Mucosa of stomach (tissue), 1 donor: ENCODE data around the gene PRR19.

Source experiments
- H3K27me3 ChIP-seq: one replicate; pipeline ENCODE4 v1.7.0; 2013; ENCODE audit warnings: mild to moderate bottlenecking, low read length; ENCODE audit not compliant: control insufficient read depth, insufficient read depth
- H3K36me3 ChIP-seq: one replicate; pipeline ENCODE4 v1.7.0; 2013; ENCODE audit warnings: low read length; ENCODE audit not compliant: control insufficient read depth, insufficient read depth
- H3K4me1 ChIP-seq: one replicate; pipeline ENCODE4 v1.7.0; 2013; ENCODE audit warnings: mild to moderate bottlenecking, low read length; ENCODE audit not compliant: control insufficient read depth, insufficient read depth
- H3K4me3 ChIP-seq: one replicate; pipeline ENCODE4 v1.7.0; 2013; ENCODE audit warnings: low read length
- H3K9ac ChIP-seq: one replicate; pipeline ENCODE4 v1.7.0; 2013; ENCODE audit warnings: mild to moderate bottlenecking, low read length, moderate library complexity
- H3K9me3 ChIP-seq: one replicate; pipeline ENCODE4 v1.7.0; 2013; ENCODE audit warnings: mild to moderate bottlenecking, low read length, moderate library complexity; ENCODE audit not compliant: control insufficient read depth
- donor health status: Pancreatic carcinoma.

Gene PRR19

GRCh38 chr19:42287827-42288107 lies 14.2 kb upstream of the PRR19 start:
- Histone ChIP-seq H3K9me3 (no peaks in the 10 kb centered on the region), H3K4me3 (no peak overlapping the region), H3K36me3 (peaks cover 11% of the 10 kb centered on the region), H3K27me3 (no peaks in the 10 kb centered on the region), H3K9ac (no peak overlapping the region), H3K4me1 (peaks cover 26% of the 10 kb centered on the region)

GRCh38 chr19:42288387-42288786 lies 13.5 kb upstream of the PRR19 start:
- Histone ChIP-seq H3K36me3 (peaks cover 11% of the 10 kb centered on the region), H3K9me3 (no peaks in the 10 kb centered on the region), H3K27me3 (no peaks in the 10 kb centered on the region), H3K4me1 (peaks cover 20% of the 10 kb centered on the region), H3K9ac (no peak overlapping the region), H3K4me3 (no peak overlapping the region)

- H3K4me1 ChIP-seq: peaks cover 19% of the 10 kb centered on the region
- H3K9me3 ChIP-seq: no peaks in the 10 kb centered on the region
- H3K4me3 ChIP-seq: no peak overlapping the region
- H3K36me3 ChIP-seq: peaks cover 11% of the 10 kb centered on the region
- H3K9ac ChIP-seq: no peak overlapping the region
- H3K27me3 ChIP-seq: no peaks in the 10 kb centered on the region
These were observed 12.9 kb upstream of the PRR19 start for GRCh38 chr19:42288881-42289555.

- peaks cover 11% of the 10 kb centered on the region for H3K36me3 ChIP-seq
- peaks cover 17% of the 10 kb centered on the region for H3K4me1 ChIP-seq
These were observed 12.3 kb upstream of the PRR19 start for GRCh38 chr19:42289556-42290041.

GRCh38 chr19:42290136-42290522 lies 11.8 kb upstream of the PRR19 start:
- Histone ChIP-seq H3K9me3 (no peaks in the 10 kb centered on the region), H3K27me3 (no peaks in the 10 kb centered on the region), H3K4me1 (peaks cover 12% of the 10 kb centered on the region), H3K9ac (no peak overlapping the region), H3K4me3 (no peak overlapping the region), H3K36me3 (peaks cover 11% of the 10 kb centered on the region)

More at GRCh38 chr19:42289556-42290041, 12.3 kb upstream of the PRR19 start:
- H3K9ac ChIP-seq: no peak overlapping the region
- no peaks in the 10 kb centered on the region for H3K9me3 ChIP-seq
- H3K27me3 ChIP-seq: no peaks in the 10 kb centered on the region
- H3K4me3 ChIP-seq: no peak overlapping the region

GRCh38 chr19:42290523-42291434 lies 11.2 kb upstream of the PRR19 start:
- H3K4me3 ChIP-seq: no peak overlapping the region

GRCh38 chr19:42291435-42291810 lies 10.5 kb upstream of the PRR19 start:
- Histone ChIP-seq H3K9ac (no peak overlapping the region), H3K9me3 (no peaks in the 10 kb centered on the region), H3K27me3 (no peaks in the 10 kb centered on the region), H3K4me3 (no peak overlapping the region), H3K4me1 (no peaks in the 10 kb centered on the region), H3K36me3 (peaks cover 11% of the 10 kb centered on the region)

More at GRCh38 chr19:42290523-42291434, 11.2 kb upstream of the PRR19 start:
- Histone ChIP-seq H3K27me3 (no peaks in the 10 kb centered on the region), H3K4me1 (peaks cover 6% of the 10 kb centered on the region), H3K9me3 (no peaks in the 10 kb centered on the region), H3K36me3 (peaks cover 11% of the 10 kb centered on the region), H3K9ac (no peak overlapping the region)

- Histone ChIP-seq H3K9me3 (no peaks in the 10 kb centered on the region), H3K36me3 (peaks cover 10% of the 10 kb centered on the region), H3K27me3 (no peaks in the 10 kb centered on the region), H3K4me1 (no peaks in the 10 kb centered on the region), H3K4me3 (no peak overlapping the region), H3K9ac (no peak overlapping the region)
These were observed 9.6 kb upstream of the PRR19 start for GRCh38 chr19:42292042-42292960.

- H3K4me1 ChIP-seq: no peaks in the 10 kb centered on the region
- no peaks in the 10 kb centered on the region for H3K9me3 ChIP-seq
- no peak overlapping the region for H3K9ac ChIP-seq
- no peaks in the 10 kb centered on the region for H3K27me3 ChIP-seq
- H3K4me3 ChIP-seq: no peak overlapping the region
- H3K36me3 ChIP-seq: peaks cover 8% of the 10 kb centered on the region
These were observed 9.0 kb upstream of the PRR19 start for GRCh38 chr19:42292963-42293362.

- Histone ChIP-seq H3K27me3 (no peaks in the 10 kb centered on the region), H3K9me3 (no peaks in the 10 kb centered on the region), H3K9ac (no peak overlapping the region), H3K4me3 (no peak overlapping the region), H3K4me1 (no peaks in the 10 kb centered on the region), H3K36me3 (peaks cover 8% of the 10 kb centered on the region)
These were observed 8.4 kb upstream of the PRR19 start for GRCh38 chr19:42293540-42293939.

GRCh38 chr19:42293948-42294347 lies 8.0 kb upstream of the PRR19 start:
- H3K36me3 ChIP-seq: peaks cover 8% of the 10 kb centered on the region
- H3K4me3 ChIP-seq: no peak overlapping the region
- H3K4me1 ChIP-seq: no peaks in the 10 kb centered on the region
- no peak overlapping the region for H3K9ac ChIP-seq
- H3K27me3 ChIP-seq: no peaks in the 10 kb centered on the region
- H3K9me3 ChIP-seq: no peaks in the 10 kb centered on the region
